OCI-LY7 (cell line): Measurements from ENCODE around the gene ZNF358. TPM values are rescaled to one million over a fixed set of nuclear protein-coding genes. Genes with fewer than 3 reads are reported as not detected.

Experiments used
- BruUV-seq: library from RNA; stranded (reverse); fragments of 400-500 nt; replicated peaks from 2 replicates; lab custom pipeline; 2021; lab: Mats Ljungman, UMichigan
- CTCF ChIA-PET: fragments of 300-600 bp; sonication (Branson Sonifier 250); formaldehyde crosslinking; loops from one replicate; lab custom pipeline; 2022; ENCODE audit warnings: antibody characterized with exemption; ENCODE audit not compliant: unreplicated experiment; lab: Charles Lee
- POLR2A ChIA-PET: fragments of 300-600 bp; sonication (Branson Sonifier 250); formaldehyde crosslinking; loops from one replicate; lab custom pipeline; 2022; ENCODE audit warnings: antibody characterized with exemption; lab: Charles Lee
- DNase-seq: peaks from one replicate; pipeline ENCODE4 v3.0.0-alpha.2; 2015; ENCODE audit warnings: low spot score
- H2AFZ ChIP-seq: fragments of 200-600 bp; sonication (generic), shearing (Covaris generic); 2 replicates; pipeline ENCODE4 v1.6.1; 2014; ENCODE audit warnings: mild to moderate bottlenecking, antibody characterized with exemption, low read length, moderate library complexity
- H3K27ac ChIP-seq: fragments of 200-600 bp; sonication (generic); 2 replicates; pipeline ENCODE4 v1.5.1; 2014; ENCODE audit warnings: mixed run types, low read depth, mild to moderate bottlenecking, moderate library complexity, low read length, inconsistent platforms; ENCODE audit not compliant: poor library complexity, severe bottlenecking
- H3K36me3 ChIP-seq: fragments of 200-600 bp; sonication (generic); 2 replicates; pipeline ENCODE4 v1.6.1; 2014; ENCODE audit warnings: mild to moderate bottlenecking, antibody characterized with exemption, low read length, moderate library complexity, mixed read lengths; ENCODE audit not compliant: insufficient read depth
- H3K4me1 ChIP-seq: fragments of 200-600 bp; sonication (generic); 2 replicates; pipeline ENCODE4 v1.5.1; 2014; ENCODE audit warnings: mild to moderate bottlenecking, low read length; ENCODE audit not compliant: insufficient read depth, poor library complexity, severe bottlenecking
- H3K4me2 ChIP-seq: fragments of 200-600 bp; sonication (generic); 2 replicates; pipeline ENCODE4 v1.6.1; 2014; ENCODE audit warnings: mild to moderate bottlenecking, low read length
- H3K4me3 ChIP-seq: fragments of 200-600 bp; sonication (generic); 2 replicates; pipeline ENCODE4 v1.5.1; 2014; ENCODE audit warnings: mild to moderate bottlenecking, low read depth, low read length; ENCODE audit not compliant: poor library complexity, severe bottlenecking
- H3K79me2 ChIP-seq: fragments of 200-600 bp; sonication (generic); 2 replicates; pipeline ENCODE4 v1.6.1; 2016; ENCODE audit warnings: low read depth, mild to moderate bottlenecking, low read length, moderate library complexity, mixed read lengths; ENCODE audit not compliant: insufficient read depth
- H3K9me2 ChIP-seq: fragments of 200-600 bp; sonication (generic); 2 replicates; pipeline ENCODE4 v1.6.1; 2016; ENCODE audit warnings: mild to moderate bottlenecking, low read length, mixed read lengths; ENCODE audit not compliant: insufficient read depth
- H3K9me3 ChIP-seq: fragments of 200-600 bp; sonication (generic); 2 replicates; pipeline ENCODE4 v1.6.1; 2014; ENCODE audit warnings: mild to moderate bottlenecking, mixed run types, low read length, mixed read lengths
- H4K20me1 ChIP-seq: fragments of 200-600 bp; sonication (generic); 2 replicates; pipeline ENCODE4 v1.6.1; 2014; ENCODE audit warnings: mild to moderate bottlenecking, antibody characterized with exemption, low read length, moderate library complexity, mixed read lengths; ENCODE audit not compliant: insufficient read depth
- EZH2phosphoT487 ChIP-seq: fragments of 200-600 bp; sonication (generic); IDR thresholded peaks from 2 replicates; pipeline ENCODE4 v1.6.1; 2018; ENCODE audit warnings: low read depth, borderline replicate concordance, mild to moderate bottlenecking, mixed run types, antibody characterized with exemption, low read length, moderate library complexity, mixed read lengths
- intact Hi-C: fragments of 100-400 bp; cut with micrococcal nuclease; formaldehyde crosslinking; loops from one replicate; pipeline ENCODE4 v1.10.0; 2022; ENCODE audit not compliant: unreplicated experiment
- total RNA-seq, 2 experiments: library from RNA; depleted of rRNA in 1 of 2; stranded (reverse); fragments of >200 nt in 1 of 2; shearing (Covaris generic) in 1 of 2; gene quantifications; 2 replicates each; pipeline ENCODE4 v1.2.3, GENCODE V29; 2014 to 2022
- TF ChIP-seq, protein P1 (sequence below): fragments of 200-600 bp; sonication (generic); conservative IDR thresholded peaks from 2 replicates; pipeline ENCODE4 v1.5.1; 2014; ENCODE audit warnings: mild to moderate bottlenecking, antibody characterized with exemption, low read length, moderate library complexity, mixed read lengths

Gene ZNF358
- total RNA-seq, 2 experiments from 2014 or later: not detected

DNA sequence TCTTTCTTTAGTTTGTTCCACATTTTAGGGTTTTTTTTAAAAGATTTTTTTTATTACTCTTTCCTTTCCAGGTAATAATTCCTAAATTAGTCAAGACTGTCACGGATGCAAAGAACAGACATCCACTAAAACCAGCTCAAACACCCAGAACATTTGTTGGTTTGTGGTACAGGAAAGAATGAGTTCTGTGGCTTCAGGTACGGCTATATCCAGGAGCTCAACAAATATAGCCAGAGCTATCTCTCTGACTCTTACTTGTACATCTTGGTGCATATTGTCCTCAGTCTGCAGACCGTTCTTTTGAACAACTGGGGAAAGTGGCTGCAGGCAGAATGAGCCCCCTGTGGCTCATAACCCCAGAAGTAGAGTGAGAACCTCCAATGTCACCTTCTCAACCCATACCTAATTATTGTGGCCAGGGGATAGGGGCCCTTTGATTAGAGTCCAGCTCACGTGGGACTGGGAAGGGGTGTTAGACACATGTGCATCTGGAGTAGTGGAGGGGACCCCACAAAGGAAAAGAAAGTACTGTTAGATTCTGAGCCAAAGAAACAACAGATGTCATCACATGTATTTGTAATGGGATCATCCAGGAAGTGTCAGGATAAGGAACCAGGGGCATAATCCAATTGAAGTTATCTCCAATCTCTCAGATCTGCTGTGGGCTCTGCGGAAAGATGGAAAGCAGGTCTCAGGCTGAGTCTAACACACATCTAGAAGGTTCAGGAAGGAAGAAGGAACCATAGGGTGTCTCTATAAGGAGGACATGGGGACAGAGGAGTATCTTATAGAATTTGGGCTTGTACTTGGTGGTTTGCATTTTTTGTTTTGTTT is 1.9 kb upstream of the ZNF358 start:
- H2AFZ ChIP-seq: no peak overlapping the region

DNA sequence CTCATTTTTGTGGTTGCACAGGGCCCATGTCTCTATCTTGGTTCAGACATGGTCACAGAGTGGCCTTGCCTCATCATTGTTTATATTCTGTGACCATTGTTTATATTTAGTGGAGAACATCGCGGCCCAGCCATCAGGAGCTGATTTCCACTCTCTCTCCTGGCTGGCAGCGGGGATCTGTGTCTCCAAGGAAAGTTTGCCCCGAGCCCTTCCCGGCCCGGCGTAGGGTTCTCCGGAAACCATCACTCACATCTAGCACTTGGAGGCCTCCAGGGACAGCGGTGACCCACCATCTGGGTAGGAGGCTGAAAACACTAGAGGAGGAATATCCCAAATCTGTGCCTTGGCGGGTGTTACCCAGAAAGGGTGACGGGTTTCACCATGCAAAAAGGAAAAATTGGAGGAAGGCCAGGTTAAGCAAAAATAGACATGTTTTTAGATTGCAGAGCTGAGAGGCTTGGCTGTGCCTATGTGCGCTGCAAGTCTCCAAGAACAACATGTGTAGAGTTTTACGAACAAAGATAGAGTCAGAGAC is 726 bp upstream of the ZNF358 start:
- intact Hi-C loops: no loop called here
- CTCF ChIA-PET: no interaction called here
- no peaks in the 10 kb centered on the region for H3K36me3 ChIP-seq
- no peak overlapping the region for H2AFZ ChIP-seq
- no peak for DNase-seq
- H4K20me1 ChIP-seq: no peaks in the 10 kb centered on the region
- no peak for TF ChIP-seq EZH2phosphoT487
- TF ChIP-seq, protein P1, sequence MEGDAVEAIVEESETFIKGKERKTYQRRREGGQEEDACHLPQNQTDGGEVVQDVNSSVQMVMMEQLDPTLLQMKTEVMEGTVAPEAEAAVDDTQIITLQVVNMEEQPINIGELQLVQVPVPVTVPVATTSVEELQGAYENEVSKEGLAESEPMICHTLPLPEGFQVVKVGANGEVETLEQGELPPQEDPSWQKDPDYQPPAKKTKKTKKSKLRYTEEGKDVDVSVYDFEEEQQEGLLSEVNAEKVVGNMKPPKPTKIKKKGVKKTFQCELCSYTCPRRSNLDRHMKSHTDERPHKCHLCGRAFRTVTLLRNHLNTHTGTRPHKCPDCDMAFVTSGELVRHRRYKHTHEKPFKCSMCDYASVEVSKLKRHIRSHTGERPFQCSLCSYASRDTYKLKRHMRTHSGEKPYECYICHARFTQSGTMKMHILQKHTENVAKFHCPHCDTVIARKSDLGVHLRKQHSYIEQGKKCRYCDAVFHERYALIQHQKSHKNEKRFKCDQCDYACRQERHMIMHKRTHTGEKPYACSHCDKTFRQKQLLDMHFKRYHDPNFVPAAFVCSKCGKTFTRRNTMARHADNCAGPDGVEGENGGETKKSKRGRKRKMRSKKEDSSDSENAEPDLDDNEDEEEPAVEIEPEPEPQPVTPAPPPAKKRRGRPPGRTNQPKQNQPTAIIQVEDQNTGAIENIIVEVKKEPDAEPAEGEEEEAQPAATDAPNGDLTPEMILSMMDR: no peak
- BruUV-seq: no TSS peak
- no peak overlapping the region for H3K4me3 ChIP-seq
- no peaks in the 10 kb centered on the region for H3K9me2 ChIP-seq
- no peak overlapping the region for H3K27ac ChIP-seq
- POLR2A ChIA-PET: no interaction called here
- no peak overlapping the region for H3K4me2 ChIP-seq
- no peaks in the 10 kb centered on the region for H3K4me1 ChIP-seq
- no peaks in the 10 kb centered on the region for H3K79me2 ChIP-seq
- no peaks in the 10 kb centered on the region for H3K9me3 ChIP-seq

More for the DNA sequence above, 1.9 kb upstream of the ZNF358 start:
- no TSS peak for BruUV-seq
- CTCF ChIA-PET: no interaction called here
- DNase-seq: no peak
- H3K79me2 ChIP-seq: no peaks in the 10 kb centered on the region
- no peaks in the 10 kb centered on the region for H3K9me3 ChIP-seq
- H3K4me3 ChIP-seq: no peak overlapping the region
- intact Hi-C loops: no loop called here
- POLR2A ChIA-PET: no interaction called here
- TF ChIP-seq, protein P1: no peak
- TF ChIP-seq EZH2phosphoT487: no peak
- H4K20me1 ChIP-seq: no peaks in the 10 kb centered on the region
- no peak overlapping the region for H3K4me2 ChIP-seq
- no peak overlapping the region for H3K27ac ChIP-seq
- no peaks in the 10 kb centered on the region for H3K9me2 ChIP-seq
- H3K4me1 ChIP-seq: no peaks in the 10 kb centered on the region
- H3K36me3 ChIP-seq: no peaks in the 10 kb centered on the region

DNA sequence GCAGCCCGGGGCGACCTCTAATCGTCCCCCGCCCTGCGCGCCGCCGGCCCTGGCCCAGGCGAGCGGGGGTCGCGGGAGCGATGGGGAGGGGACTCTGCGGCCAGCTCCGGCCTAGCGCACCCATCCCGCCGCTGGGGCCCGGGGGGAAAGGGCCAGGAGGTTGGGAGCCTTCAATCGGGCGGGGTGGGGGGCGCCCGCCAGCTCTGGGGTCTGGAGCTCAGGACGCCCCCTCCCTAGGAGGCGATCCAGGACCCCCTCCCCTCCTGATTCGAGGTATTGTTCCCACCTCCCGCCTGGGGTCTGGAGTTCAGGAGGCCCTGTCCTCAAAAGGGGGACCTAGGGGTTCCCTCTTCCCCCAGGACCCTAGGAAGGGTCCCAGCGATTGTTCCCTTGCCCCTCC is 430 bp downstream of the ZNF358 start:
- no peak for TF ChIP-seq EZH2phosphoT487
- TF ChIP-seq, protein P1: no peak
- H3K9me2 ChIP-seq: no peaks in the 10 kb centered on the region
- no peak for DNase-seq
- intact Hi-C loops: no loop called here
- no TSS peak for BruUV-seq
- H3K4me3 ChIP-seq: no peak overlapping the region
- no peaks in the 10 kb centered on the region for H4K20me1 ChIP-seq
- H3K4me2 ChIP-seq: no peak overlapping the region
- no peak overlapping the region for H3K27ac ChIP-seq
- CTCF ChIA-PET: no interaction called here
- POLR2A ChIA-PET: no interaction called here
- no peaks in the 10 kb centered on the region for H3K9me3 ChIP-seq
- H2AFZ ChIP-seq: no peak overlapping the region
- H3K4me1 ChIP-seq: no peaks in the 10 kb centered on the region
- no peaks in the 10 kb centered on the region for H3K36me3 ChIP-seq
- no peaks in the 10 kb centered on the region for H3K79me2 ChIP-seq
